ENCODE measurements around the gene LMBR1L. TPM values are rescaled to one million over a fixed set of nuclear protein-coding genes. Genes with fewer than 3 reads are reported as not detected.

Gene LMBR1L
- total and polyA plus RNA-seq, 2 of the 13 experiments (the other 11 are each of a cell fraction or from before 2014, with no cell fraction given) = 12.2 to 65.9 TPM

DNA sequence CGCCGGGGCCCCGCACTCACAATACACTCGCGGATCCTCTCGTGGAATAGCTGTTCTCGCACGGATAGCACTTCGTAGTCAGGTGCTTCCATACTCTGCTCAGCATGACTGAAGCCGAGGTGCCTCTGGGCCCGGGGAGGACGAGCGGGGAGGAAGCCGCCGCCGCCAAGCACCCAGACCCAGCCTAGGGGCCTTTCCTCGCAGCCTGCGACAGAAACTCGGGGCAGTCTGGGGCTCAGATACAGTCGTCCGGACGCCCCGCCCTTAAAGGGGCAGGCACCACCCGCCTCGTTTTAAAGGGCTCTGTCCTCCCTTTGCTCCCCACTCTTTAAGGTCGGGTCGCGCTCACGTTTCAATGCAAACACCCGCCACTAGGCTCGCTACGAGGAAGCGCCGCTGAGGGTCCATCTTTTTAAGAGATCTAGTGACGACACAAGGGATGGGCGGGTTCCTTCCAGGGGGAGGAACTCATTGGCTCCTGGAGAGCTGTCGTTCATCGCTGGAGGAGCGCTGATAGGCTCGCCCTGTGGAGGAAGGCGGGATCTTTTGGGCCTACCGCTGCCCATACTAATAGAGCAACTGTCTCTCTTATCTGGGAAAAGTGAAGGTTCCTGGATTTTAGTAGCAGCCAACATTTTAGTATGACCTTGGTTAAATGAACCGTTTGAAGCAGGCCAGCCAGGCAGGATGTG lies at the start of gene LMBR1L (continued):
- TF ChIP-seq MED8 (CRISPR knock-in tag; IDR thresholded peaks at IDR 0.05; ENCODE audit: insufficient replicate concordance) (no peak), U2AF2 (IDR thresholded peaks at IDR 0.05; ENCODE audit: low read depth, low read length) (no peak), ZSCAN9 (CRISPR knock-in tag; IDR thresholded peaks at IDR 0.05; ENCODE audit: borderline replicate concordance) (no peak), MATR3 (CRISPR knock-in tag; IDR thresholded peaks at IDR 0.05) (no peak), KLF6 (CRISPR knock-in tag; IDR thresholded peaks at IDR 0.05) (no peak; the same call in 1 of the 2 replicates), MLLT10 (CRISPR knock-in tag; IDR thresholded peaks at IDR 0.05) (no peak), JUN (CRISPR knock-in tag; IDR thresholded peaks at IDR 0.05) (no peak), ZNF451 (CRISPR knock-in tag; IDR thresholded peaks at IDR 0.05) (no peak), ZNF350 (CRISPR knock-in tag; IDR thresholded peaks at IDR 0.05; ENCODE audit: borderline replicate concordance, low read depth) (peak; percentile 47; the same call in 1 of the 2 replicates), NFE2L1 (CRISPR knock-in tag; IDR thresholded peaks at IDR 0.05; ENCODE audit: borderline replicate concordance) (peak; percentile 34; the same call in 1 of the 2 replicates), ZNF672 (CRISPR knock-in tag; IDR thresholded peaks at IDR 0.05) (no peak), MAZ (IDR thresholded peaks at IDR 0.05; ENCODE audit: borderline replicate concordance, low read depth, low read length) (no peak), MAZ (CRISPR knock-in tag; IDR thresholded peaks at IDR 0.05; ENCODE audit: low read depth) (peak; percentile 70), CEBPB (IDR thresholded peaks at IDR 0.05; ENCODE audit: borderline replicate concordance, low read depth, low read length) (no peak)
- TF ChIP-seq, protein P1, sequence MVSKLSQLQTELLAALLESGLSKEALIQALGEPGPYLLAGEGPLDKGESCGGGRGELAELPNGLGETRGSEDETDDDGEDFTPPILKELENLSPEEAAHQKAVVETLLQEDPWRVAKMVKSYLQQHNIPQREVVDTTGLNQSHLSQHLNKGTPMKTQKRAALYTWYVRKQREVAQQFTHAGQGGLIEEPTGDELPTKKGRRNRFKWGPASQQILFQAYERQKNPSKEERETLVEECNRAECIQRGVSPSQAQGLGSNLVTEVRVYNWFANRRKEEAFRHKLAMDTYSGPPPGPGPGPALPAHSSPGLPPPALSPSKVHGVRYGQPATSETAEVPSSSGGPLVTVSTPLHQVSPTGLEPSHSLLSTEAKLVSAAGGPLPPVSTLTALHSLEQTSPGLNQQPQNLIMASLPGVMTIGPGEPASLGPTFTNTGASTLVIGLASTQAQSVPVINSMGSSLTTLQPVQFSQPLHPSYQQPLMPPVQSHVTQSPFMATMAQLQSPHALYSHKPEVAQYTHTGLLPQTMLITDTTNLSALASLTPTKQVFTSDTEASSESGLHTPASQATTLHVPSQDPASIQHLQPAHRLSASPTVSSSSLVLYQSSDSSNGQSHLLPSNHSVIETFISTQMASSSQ (IDR thresholded peaks at IDR 0.05; ENCODE audit: low read depth) = no peak
- TF ChIP-seq, protein P1 (CRISPR knock-in tag; IDR thresholded peaks at IDR 0.05; ENCODE audit: borderline replicate concordance) = peak; percentile 33; the same call in 1 of the 2 replicates
- TF ChIP-seq, protein P2, sequence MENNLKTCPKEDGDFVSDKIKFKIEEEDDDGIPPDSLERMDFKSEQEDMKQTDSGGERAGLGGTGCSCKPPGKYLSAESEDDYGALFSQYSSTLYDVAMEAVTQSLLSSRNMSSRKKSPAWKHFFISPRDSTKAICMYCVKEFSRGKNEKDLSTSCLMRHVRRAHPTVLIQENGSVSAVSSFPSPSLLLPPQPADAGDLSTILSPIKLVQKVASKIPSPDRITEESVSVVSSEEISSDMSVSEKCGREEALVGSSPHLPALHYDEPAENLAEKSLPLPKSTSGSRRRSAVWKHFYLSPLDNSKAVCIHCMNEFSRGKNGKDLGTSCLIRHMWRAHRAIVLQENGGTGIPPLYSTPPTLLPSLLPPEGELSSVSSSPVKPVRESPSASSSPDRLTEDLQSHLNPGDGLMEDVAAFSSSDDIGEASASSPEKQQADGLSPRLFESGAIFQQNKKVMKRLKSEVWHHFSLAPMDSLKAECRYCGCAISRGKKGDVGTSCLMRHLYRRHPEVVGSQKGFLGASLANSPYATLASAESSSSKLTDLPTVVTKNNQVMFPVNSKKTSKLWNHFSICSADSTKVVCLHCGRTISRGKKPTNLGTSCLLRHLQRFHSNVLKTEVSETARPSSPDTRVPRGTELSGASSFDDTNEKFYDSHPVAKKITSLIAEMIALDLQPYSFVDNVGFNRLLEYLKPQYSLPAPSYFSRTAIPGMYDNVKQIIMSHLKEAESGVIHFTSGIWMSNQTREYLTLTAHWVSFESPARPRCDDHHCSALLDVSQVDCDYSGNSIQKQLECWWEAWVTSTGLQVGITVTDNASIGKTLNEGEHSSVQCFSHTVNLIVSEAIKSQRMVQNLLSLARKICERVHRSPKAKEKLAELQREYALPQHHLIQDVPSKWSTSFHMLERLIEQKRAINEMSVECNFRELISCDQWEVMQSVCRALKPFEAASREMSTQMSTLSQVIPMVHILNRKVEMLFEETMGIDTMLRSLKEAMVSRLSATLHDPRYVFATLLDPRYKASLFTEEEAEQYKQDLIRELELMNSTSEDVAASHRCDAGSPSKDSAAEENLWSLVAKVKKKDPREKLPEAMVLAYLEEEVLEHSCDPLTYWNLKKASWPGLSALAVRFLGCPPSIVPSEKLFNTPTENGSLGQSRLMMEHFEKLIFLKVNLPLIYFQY (CRISPR knock-in tag; IDR thresholded peaks at IDR 0.05; ENCODE audit: borderline replicate concordance) = peak; percentile 43; the same call in 1 of the 2 replicates
- TF ChIP-seq, protein P3, sequence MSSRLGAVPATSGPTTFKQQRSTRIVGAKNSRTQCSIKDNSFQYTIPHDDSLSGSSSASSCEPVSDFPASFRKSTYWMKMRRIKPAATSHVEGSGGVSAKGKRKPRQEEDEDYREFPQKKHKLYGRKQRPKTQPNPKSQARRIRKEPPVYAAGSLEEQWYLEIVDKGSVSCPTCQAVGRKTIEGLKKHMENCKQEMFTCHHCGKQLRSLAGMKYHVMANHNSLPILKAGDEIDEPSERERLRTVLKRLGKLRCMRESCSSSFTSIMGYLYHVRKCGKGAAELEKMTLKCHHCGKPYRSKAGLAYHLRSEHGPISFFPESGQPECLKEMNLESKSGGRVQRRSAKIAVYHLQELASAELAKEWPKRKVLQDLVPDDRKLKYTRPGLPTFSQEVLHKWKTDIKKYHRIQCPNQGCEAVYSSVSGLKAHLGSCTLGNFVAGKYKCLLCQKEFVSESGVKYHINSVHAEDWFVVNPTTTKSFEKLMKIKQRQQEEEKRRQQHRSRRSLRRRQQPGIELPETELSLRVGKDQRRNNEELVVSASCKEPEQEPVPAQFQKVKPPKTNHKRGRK (CRISPR knock-in tag; IDR thresholded peaks at IDR 0.05) = no peak
- TF ChIP-seq, protein P4, sequence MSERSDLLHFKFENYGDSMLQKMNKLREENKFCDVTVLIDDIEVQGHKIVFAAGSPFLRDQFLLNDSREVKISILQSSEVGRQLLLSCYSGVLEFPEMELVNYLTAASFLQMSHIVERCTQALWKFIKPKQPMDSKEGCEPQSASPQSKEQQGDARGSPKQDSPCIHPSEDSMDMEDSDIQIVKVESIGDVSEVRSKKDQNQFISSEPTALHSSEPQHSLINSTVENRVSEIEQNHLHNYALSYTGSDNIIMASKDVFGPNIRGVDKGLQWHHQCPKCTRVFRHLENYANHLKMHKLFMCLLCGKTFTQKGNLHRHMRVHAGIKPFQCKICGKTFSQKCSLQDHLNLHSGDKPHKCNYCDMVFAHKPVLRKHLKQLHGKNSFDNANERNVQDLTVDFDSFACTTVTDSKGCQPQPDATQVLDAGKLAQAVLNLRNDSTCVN (CRISPR knock-in tag; IDR thresholded peaks at IDR 0.05; ENCODE audit: borderline replicate concordance) = no peak
